C1 segment of cervical spinal cord (tissue), 14 donors: ENCODE data around the gene ATRNL1.

Experiments
- DNase-seq, 14 donors: peaks; one replicate each; lab custom pipeline; 2025; lab: John Stamatoyannopoulos, UW

ATRNL1 gene

GRCh38 chr10:115845921-115846320, 752.8 kb downstream of the ATRNL1 start:
- DNase-seq, result no peak

- no peak for DNase-seq
Observed at GRCh38 chr10:115846528-115846927, 753.4 kb downstream of the ATRNL1 start.

GRCh38 chr10:115849197-115849596, 756.0 kb downstream of the ATRNL1 start:
- DNase-seq, result no peak

- no peak for DNase-seq
Observed at GRCh38 chr10:115850666-115851065, 757.5 kb downstream of the ATRNL1 start.

- DNase-seq, result no peak
Observed at GRCh38 chr10:115851695-115852094, 758.5 kb downstream of the ATRNL1 start.

- no peak for DNase-seq
Observed at GRCh38 chr10:115854740-115855435, 761.7 kb downstream of the ATRNL1 start.

GRCh38 chr10:115856580-115856979, 763.4 kb downstream of the ATRNL1 start:
- no peak for DNase-seq

GRCh38 chr10:115857856-115858255, 764.7 kb downstream of the ATRNL1 start:
- DNase-seq, result no peak

GRCh38 chr10:115860182-115861107, 767.3 kb downstream of the ATRNL1 start:
- no peak for DNase-seq

GRCh38 chr10:115861455-115861854, 768.3 kb downstream of the ATRNL1 start:
- DNase-seq, result no peak

GRCh38 chr10:115861864-115862263, 768.7 kb downstream of the ATRNL1 start:
- no peak for DNase-seq

GRCh38 chr10:115866174-115866573, 773.0 kb downstream of the ATRNL1 start:
- DNase-seq, result no peak

GRCh38 chr10:115866691-115867090, 773.5 kb downstream of the ATRNL1 start:
- DNase-seq, result no peak

GRCh38 chr10:115867305-115867704, 774.1 kb downstream of the ATRNL1 start:
- no peak for DNase-seq

GRCh38 chr10:115871855-115872254, 778.7 kb downstream of the ATRNL1 start:
- DNase-seq, result no peak

- DNase-seq, result no peak
Observed at GRCh38 chr10:115875172-115875571, 782.0 kb downstream of the ATRNL1 start.

GRCh38 chr10:115879372-115880089, 786.4 kb downstream of the ATRNL1 start:
- no peak for DNase-seq

GRCh38 chr10:115882021-115882420, 788.9 kb downstream of the ATRNL1 start:
- no peak for DNase-seq

GRCh38 chr10:115883372-115883771, 790.2 kb downstream of the ATRNL1 start:
- DNase-seq, result no peak

- DNase-seq, result no peak
Observed at GRCh38 chr10:115884331-115884730, 791.2 kb downstream of the ATRNL1 start.

GRCh38 chr10:115895166-115895565, 802.0 kb downstream of the ATRNL1 start:
- no peak for DNase-seq

GRCh38 chr10:115898242-115898641, 805.1 kb downstream of the ATRNL1 start:
- DNase-seq, result no peak
